ENCODE data around the gene MALT1. TPM values are rescaled to one million over a fixed set of nuclear protein-coding genes. Genes with fewer than 3 reads are reported as not detected.

Gene MALT1
- total RNA-seq, 2 experiments from 2014 or later = 57.8 to 67.5 TPM

DNA sequence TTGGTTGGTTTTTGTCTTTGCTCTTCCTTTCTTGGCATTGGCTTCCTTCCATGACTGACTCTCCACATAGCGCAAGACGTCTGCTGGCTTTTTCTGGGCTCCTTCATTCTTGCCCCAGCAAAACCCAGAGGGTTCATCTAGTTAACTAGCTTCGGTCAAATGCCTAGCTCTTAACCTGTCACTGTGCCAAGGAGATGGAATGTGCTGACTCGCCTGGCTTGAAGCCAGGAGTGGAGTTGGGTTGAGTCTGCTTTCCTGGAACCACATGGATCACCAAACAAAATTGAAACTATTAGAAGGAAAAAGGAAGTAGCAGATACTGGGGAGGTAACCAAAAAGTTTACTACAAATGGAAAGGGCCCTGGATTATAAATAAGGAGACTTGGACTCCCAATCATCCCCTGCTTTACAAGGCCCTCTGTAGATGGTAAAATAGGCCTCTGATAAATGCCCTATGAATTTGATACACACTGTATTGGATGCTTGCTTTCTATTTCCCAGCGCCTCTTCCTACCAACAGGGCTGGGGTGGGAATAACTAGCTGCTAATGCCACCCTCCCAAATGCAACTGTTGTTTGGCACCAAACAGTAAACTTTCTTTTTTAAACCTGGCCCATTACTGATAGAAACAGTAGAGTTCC lies 11.3 kb downstream of the MALT1 start:
- H3K4me1 Mint-ChIP-seq (ENCODE audit: low read depth) = peaks cover 54% of the 10 kb centered on the region
- CTCF ChIA-PET = interaction anchor here (1.7 to 2.4 kb wide), 2 partner anchors 11 to 81 kb away, joined by 4 to 11 read pairs; partner anchors contain the start of gene MALT1
- POLR2A ChIA-PET = interaction anchor here (1.0 to 4.2 kb wide), 4 partner anchors 8 to 76 kb away, joined by 3 to 33 read pairs (median 7); partner anchors contain the start of gene MALT1
- no peaks in the 10 kb centered on the region for H3K9me3 Mint-ChIP-seq
- H3K27ac Mint-ChIP-seq = no peak overlapping the region
- peaks cover 59% of the 10 kb centered on the region for H3K36me3 Mint-ChIP-seq (ENCODE audit: low read depth)
- no peak for DNase-seq
- no peak for ATAC-seq
- intact Hi-C loops (cut with micrococcal nuclease) = no loop called here
- H3K27me3 Mint-ChIP-seq = no peaks in the 10 kb centered on the region
- TF ChIP-seq, protein P1, sequence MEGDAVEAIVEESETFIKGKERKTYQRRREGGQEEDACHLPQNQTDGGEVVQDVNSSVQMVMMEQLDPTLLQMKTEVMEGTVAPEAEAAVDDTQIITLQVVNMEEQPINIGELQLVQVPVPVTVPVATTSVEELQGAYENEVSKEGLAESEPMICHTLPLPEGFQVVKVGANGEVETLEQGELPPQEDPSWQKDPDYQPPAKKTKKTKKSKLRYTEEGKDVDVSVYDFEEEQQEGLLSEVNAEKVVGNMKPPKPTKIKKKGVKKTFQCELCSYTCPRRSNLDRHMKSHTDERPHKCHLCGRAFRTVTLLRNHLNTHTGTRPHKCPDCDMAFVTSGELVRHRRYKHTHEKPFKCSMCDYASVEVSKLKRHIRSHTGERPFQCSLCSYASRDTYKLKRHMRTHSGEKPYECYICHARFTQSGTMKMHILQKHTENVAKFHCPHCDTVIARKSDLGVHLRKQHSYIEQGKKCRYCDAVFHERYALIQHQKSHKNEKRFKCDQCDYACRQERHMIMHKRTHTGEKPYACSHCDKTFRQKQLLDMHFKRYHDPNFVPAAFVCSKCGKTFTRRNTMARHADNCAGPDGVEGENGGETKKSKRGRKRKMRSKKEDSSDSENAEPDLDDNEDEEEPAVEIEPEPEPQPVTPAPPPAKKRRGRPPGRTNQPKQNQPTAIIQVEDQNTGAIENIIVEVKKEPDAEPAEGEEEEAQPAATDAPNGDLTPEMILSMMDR (IDR thresholded peaks at IDR 0.05) = no peak
- no peak overlapping the region for H3K4me3 Mint-ChIP-seq

DNA sequence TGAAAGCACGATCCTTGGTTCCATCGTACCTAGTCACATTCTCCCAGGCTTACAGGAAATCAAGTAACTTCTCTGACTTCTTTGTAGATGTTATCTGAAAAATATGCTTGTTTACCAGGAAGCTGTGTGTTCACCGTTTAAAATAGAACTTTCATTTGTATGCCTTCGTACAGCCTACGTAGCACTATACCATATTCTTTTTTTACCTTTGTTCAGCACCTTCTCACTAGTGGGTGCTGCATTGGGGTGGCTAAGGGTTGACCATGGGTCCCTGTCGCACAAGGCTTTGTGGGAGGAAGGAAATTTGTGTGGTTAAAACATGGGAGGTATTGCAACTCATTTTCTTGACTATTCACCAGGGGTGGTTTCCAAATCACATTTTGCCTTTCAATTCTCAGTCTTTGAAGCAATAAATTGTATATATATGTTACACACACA lies 16.6 kb downstream of the MALT1 start:
- intact Hi-C loops (cut with micrococcal nuclease) = no loop called here
- ChIA-PET CTCF (interaction anchor here (0.8 to 1.6 kb wide), 3 partner anchors 13 to 158 kb away, joined by 3 to 5 read pairs (median 5); partner anchors contain the start of gene MALT1), POLR2A (interaction anchor here (1.4 to 4.4 kb wide), 4 partner anchors 9 to 16 kb away, joined by 3 to 29 read pairs (median 4); partner anchors contain the start of gene MALT1)
- peaks cover 68% of the 10 kb centered on the region for H3K36me3 Mint-ChIP-seq (ENCODE audit: low read depth)
- peak; percentile 75 for DNase-seq
- TF ChIP-seq, protein P1 (IDR thresholded peaks at IDR 0.05) = no peak
- peaks cover 69% of the 10 kb centered on the region for H3K4me1 Mint-ChIP-seq (ENCODE audit: low read depth)
- peak; percentile 91 for ATAC-seq
- peak overlapping the region; percentile 61 for H3K4me3 Mint-ChIP-seq
- H3K27me3 Mint-ChIP-seq = no peaks in the 10 kb centered on the region
- peak overlapping the region; percentile 94 for H3K27ac Mint-ChIP-seq
- H3K9me3 Mint-ChIP-seq = peaks cover 7% of the 10 kb centered on the region

DNA sequence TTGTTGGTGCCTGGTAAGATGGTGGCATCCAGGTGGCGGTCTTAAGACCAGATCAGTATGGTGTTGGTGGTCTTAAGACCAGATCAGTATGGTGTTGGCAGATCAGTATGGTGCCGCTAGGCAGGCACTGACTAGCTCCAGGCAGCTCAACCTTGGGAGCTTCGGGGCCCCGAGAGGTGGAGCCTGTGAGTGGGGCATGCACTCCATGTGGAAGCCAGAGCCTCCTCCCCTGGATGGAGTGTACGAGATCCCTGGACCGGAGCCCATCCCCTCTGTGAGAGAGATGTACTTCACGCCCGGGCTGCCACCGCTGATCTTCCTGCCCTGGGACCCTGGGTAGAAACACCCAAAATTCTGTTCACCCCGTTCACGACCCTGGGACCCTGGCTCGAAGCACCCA lies 19.0 kb downstream of the MALT1 start:
- DNase-seq (no peak), ATAC-seq (no peak)
- Mint-ChIP-seq H3K27me3 (no peaks in the 10 kb centered on the region), H3K4me1 (ENCODE audit: low read depth) (peaks cover 84% of the 10 kb centered on the region), H3K9me3 (peaks cover 10% of the 10 kb centered on the region), H3K27ac (no peak overlapping the region), H3K4me3 (no peak overlapping the region), H3K36me3 (ENCODE audit: low read depth) (peaks cover 69% of the 10 kb centered on the region)
- CTCF ChIA-PET = interaction anchor here (1.0 to 2.2 kb wide), 4 partner anchors 9 to 74 kb away, joined by 3 to 8 read pairs (median 7); partner anchors contain the start of gene MALT1
- TF ChIP-seq, protein P1 (IDR thresholded peaks at IDR 0.05) = no peak
- intact Hi-C loops (cut with micrococcal nuclease) = no loop called here
- POLR2A ChIA-PET = interaction anchor here (1.0 to 4.0 kb wide), 3 partner anchors 12 to 19 kb away, joined by 3 to 34 read pairs (median 5); partner anchors contain the start of gene MALT1

DNA sequence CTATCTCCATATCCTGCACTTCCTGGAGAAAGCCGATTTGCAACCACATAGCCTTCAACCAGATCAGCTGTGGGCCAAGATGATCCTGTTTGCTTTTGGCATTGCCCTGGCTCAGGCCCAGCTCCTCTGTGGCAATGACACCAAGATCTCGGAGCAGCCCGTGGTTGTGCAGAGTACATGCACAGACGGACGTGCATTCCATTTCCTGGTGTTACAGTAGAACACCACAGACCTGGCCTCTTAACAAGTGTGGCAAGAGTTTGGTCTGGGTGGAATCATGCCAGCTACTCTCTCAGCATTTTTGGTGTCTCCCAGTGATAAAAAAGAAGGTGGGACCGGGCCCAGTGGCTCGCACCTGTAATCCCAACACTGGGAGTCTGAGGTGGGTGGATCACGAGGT lies 20.0 kb downstream of the MALT1 start:
- H3K27ac Mint-ChIP-seq = peak overlapping the region; percentile 41
- TF ChIP-seq, protein P1 (IDR thresholded peaks at IDR 0.05) = no peak
- peaks cover 69% of the 10 kb centered on the region for H3K36me3 Mint-ChIP-seq (ENCODE audit: low read depth)
- no peak for DNase-seq
- ChIA-PET POLR2A (interaction anchor here (4.0 kb wide), 1 partner anchor 20 kb away, joined by 34 read pairs; the partner anchor contains the start of gene MALT1), CTCF (interaction anchor here (0.7 to 2.5 kb wide), 5 partner anchors 16 to 149 kb away, joined by 3 to 16 read pairs (median 4); partner anchors contain the start of gene MALT1)
- intact Hi-C loops (cut with micrococcal nuclease) = no loop called here
- H3K4me1 Mint-ChIP-seq (ENCODE audit: low read depth) = peaks cover 87% of the 10 kb centered on the region
- ATAC-seq = no peak
- H3K9me3 Mint-ChIP-seq = peaks cover 10% of the 10 kb centered on the region
- no peak overlapping the region for H3K4me3 Mint-ChIP-seq
- H3K27me3 Mint-ChIP-seq = no peaks in the 10 kb centered on the region

Measured in activated CD8-positive, alpha-beta T cell treated with anti-CD3 and anti-CD28 coated beads for 36 hours (primary cell).